ENCODE data around the gene AMER1. TPM values are rescaled to one million over a fixed set of nuclear protein-coding genes. Genes with fewer than 3 reads are reported as not detected.

Gene AMER1
- total RNA-seq, 4 donors from 2014 or later: 1.6 to 8.2 (median 5.3) TPM

DNA sequence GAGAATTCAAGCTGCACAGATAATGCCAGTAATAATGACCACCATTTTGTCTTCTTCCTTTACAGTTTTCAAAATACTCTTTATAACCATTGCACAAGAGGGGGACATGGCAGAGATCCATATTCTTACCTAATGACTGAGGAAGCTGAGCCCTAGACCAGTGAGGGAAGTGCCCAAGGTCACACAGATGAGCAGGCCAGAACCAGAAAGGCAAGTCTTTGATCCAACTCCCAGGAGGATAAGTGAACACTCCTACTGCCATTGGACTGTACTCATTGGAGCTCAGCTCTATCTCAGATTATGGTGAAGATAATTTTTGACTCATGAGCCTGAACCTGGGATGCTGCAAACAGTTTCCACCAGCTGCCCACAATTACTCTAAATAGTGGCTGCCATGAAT lies 28.6 kb downstream of the AMER1 start:
- Histone ChIP-seq H3K27me3 (no peaks in the 10 kb centered on the region), H3K9me3 (no peaks in the 10 kb centered on the region), H3K36me3 (no peaks in the 10 kb centered on the region), H3K4me1 (no peaks in the 10 kb centered on the region), H3K4me3 (no peak overlapping the region), H3K27ac (no peak overlapping the region)
- DNase-seq: no peak
- TF ChIP-seq, protein P1, sequence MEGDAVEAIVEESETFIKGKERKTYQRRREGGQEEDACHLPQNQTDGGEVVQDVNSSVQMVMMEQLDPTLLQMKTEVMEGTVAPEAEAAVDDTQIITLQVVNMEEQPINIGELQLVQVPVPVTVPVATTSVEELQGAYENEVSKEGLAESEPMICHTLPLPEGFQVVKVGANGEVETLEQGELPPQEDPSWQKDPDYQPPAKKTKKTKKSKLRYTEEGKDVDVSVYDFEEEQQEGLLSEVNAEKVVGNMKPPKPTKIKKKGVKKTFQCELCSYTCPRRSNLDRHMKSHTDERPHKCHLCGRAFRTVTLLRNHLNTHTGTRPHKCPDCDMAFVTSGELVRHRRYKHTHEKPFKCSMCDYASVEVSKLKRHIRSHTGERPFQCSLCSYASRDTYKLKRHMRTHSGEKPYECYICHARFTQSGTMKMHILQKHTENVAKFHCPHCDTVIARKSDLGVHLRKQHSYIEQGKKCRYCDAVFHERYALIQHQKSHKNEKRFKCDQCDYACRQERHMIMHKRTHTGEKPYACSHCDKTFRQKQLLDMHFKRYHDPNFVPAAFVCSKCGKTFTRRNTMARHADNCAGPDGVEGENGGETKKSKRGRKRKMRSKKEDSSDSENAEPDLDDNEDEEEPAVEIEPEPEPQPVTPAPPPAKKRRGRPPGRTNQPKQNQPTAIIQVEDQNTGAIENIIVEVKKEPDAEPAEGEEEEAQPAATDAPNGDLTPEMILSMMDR (IDR thresholded peaks at IDR 0.05): no peak
- TF ChIP-seq POLR2AphosphoS5 (IDR thresholded peaks at IDR 0.05) (no peak), EP300 (IDR thresholded peaks at IDR 0.05; ENCODE audit: low read depth) (no peak), POLR2A (IDR thresholded peaks at IDR 0.05) (no peak)
- in situ Hi-C loops (cut with MboI; ENCODE audit: low pct_ligation_motif_present in 1 of 4, low pct_unique_long_range_greater_than_20kb in 1 of 4, low sequenced_read_pairs in 3 of 4) (no loop called here), intact Hi-C loops (cut with DNase I; ENCODE audit: low total_unique reads) (no loop called here)

DNA sequence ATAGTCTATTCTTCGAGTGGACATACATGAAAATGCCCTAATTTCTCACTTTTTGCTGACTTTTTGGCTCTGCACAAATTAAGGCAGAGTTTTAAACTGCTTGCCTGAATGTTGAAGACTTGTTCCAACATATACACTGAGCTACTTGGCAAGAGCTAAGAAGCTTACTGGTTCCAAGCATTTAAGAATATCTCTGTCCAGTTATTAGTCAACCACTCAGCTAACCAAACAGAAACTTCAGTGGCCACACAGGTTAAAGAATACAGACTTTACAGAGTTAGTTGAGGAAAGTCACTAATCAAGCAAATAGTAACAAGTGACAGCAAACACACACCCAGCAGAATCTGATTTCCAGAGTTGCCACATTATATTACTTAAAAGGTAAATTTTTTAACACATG lies 35.5 kb downstream of the AMER1 start:
- 46 to 100% methylated on average over 1 of the region's 1 CpG for WGBS, 2 donors (ENCODE audit: low coverage in 1 of 2)
- Histone ChIP-seq H3K9me3 (no peaks in the 10 kb centered on the region), H3K27me3 (no peaks in the 10 kb centered on the region), H3K4me3 (no peak overlapping the region), H3K4me1 (no peaks in the 10 kb centered on the region), H3K27ac (no peak overlapping the region), H3K36me3 (no peaks in the 10 kb centered on the region)
- no peak for DNase-seq
- intact Hi-C loops (cut with DNase I; ENCODE audit: low total_unique reads): no loop called here
- TF ChIP-seq, protein P1 (IDR thresholded peaks at IDR 0.05): no peak
- no peak for TF ChIP-seq EP300 (IDR thresholded peaks at IDR 0.05; ENCODE audit: low read depth)
- TF ChIP-seq POLR2AphosphoS5 (IDR thresholded peaks at IDR 0.05): no peak
- TF ChIP-seq POLR2A (IDR thresholded peaks at IDR 0.05): no peak
- in situ Hi-C loops (cut with MboI; ENCODE audit: low pct_ligation_motif_present in 1 of 4, low pct_unique_long_range_greater_than_20kb in 1 of 4, low sequenced_read_pairs in 3 of 4): no loop called here

DNA sequence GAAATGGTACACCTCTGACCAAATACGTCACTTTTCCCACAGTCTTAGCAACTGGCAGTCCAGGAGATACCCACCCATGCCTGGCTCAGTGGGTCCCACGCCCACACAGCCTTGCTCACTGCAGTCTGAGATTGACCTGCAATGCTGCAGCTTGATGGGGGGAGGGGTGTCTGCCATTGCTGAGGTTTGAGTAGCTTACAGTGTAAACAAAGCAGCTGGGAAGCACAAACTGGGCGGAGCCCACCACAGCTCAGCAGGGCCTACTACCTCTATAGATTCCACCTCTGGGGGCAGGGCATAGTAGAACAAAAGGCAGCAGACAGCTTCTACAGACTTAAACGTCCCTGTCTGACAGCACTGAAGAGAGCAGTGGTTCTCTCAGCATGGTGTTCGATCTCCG lies 52.7 kb downstream of the AMER1 start:
- intact Hi-C loops (cut with DNase I; ENCODE audit: low total_unique reads): no loop called here
- Histone ChIP-seq H3K36me3 (no peaks in the 10 kb centered on the region), H3K9me3 (no peaks in the 10 kb centered on the region), H3K27ac (no peak overlapping the region), H3K4me1 (no peaks in the 10 kb centered on the region), H3K27me3 (no peaks in the 10 kb centered on the region), H3K4me3 (no peak overlapping the region)
- WGBS, 2 donors (ENCODE audit: low coverage in 1 of 2): 62% methylated on average over 6 of the region's 6 CpGs; no CpG with 5 or more reads in 1 of the 2 donors
- TF ChIP-seq, protein P1 (IDR thresholded peaks at IDR 0.05): no peak
- TF ChIP-seq EP300 (IDR thresholded peaks at IDR 0.05; ENCODE audit: low read depth): no peak
- no peak for TF ChIP-seq POLR2A (IDR thresholded peaks at IDR 0.05)
- TF ChIP-seq POLR2AphosphoS5 (IDR thresholded peaks at IDR 0.05): no peak
- no peak for DNase-seq
- in situ Hi-C loops (cut with MboI; ENCODE audit: low pct_ligation_motif_present in 1 of 4, low pct_unique_long_range_greater_than_20kb in 1 of 4, low sequenced_read_pairs in 3 of 4): no loop called here

DNA sequence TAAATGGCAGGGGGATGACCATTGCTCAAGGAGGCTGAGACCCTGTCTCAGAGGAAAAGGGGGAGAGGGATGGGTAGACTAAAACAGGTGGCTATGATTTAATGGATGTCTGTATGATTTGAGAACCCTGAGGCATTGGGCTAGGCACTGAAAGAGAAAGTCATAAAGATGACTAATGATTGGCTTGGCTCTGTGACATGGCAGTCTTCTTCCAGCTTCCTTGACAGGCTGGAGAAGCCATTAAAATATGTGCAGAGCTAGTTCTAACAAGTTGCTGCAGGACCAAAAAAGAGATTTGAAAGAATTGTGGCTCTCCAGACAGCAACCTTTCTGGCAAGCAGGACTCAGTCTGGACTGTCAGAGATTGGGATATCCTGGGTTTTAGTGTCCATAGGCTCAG lies 53.6 kb downstream of the AMER1 start:
- Histone ChIP-seq H3K9me3 (no peaks in the 10 kb centered on the region), H3K4me3 (no peak overlapping the region), H3K27me3 (no peaks in the 10 kb centered on the region), H3K36me3 (no peaks in the 10 kb centered on the region), H3K27ac (no peak overlapping the region), H3K4me1 (no peaks in the 10 kb centered on the region)
- intact Hi-C loops (cut with DNase I; ENCODE audit: low total_unique reads) (no loop called here), in situ Hi-C loops (cut with MboI; ENCODE audit: low pct_ligation_motif_present in 1 of 4, low pct_unique_long_range_greater_than_20kb in 1 of 4, low sequenced_read_pairs in 3 of 4) (no loop called here)
- TF ChIP-seq POLR2AphosphoS5 (IDR thresholded peaks at IDR 0.05) (no peak), EP300 (IDR thresholded peaks at IDR 0.05; ENCODE audit: low read depth) (no peak), POLR2A (IDR thresholded peaks at IDR 0.05) (no peak)
- TF ChIP-seq, protein P1 (IDR thresholded peaks at IDR 0.05): no peak
- DNase-seq: no peak
